ENCODE results near the gene N4BP2.
"Not testable (repeated sequence)": the region's sequence is repeated elsewhere in the genome, so short reads cannot be mapped to it uniquely, and the experiment has no call there.

Gene N4BP2

DNA sequence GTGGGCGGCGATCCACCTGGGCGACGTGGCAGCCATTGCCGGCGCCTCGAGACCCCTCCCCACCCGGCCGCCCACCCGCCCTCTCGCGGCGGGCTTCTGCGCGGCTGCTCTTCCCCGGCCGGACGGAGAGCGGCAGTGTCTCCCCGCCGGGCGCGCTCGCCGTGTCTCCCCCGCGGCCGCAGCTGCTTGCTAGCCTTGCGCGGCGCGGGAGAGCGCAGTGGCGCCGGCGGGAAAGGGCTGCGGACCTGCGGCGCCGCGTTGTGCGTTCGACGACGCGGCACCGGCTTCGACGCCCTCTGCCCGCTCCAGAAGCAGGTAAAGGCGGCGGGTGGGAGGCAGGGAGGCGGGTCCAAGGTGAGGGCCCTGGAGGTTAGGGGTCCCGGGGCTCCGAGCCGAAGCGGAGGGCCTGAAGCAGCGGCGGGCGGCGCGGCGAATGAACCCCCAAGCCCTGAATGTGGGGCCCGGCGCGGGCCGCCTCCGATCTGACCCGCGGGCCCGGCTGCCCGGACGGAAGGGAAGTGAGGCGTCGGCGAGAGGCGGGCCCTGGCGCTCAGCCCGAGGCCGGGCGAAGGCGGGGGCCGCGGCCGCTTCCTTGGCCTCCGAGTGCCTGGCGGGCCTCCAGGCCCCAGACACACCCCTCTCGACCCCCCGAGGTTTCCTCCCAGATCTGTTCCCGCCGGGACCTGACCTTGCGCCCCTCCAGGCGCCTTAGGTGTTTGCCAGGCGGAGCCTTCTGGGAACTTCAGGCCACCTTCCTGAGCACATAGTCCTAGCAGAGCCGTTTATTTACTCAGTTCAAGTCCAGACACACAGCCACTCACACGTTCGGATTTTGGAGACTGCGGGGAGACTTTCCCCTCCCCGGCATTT lies at the start of gene N4BP2:
N4BP2 (plus strand) TSS at position 135 of the 870 bp plus-strand sequence. CDS start 40,491 bp downstream, outside the sequence.
- DNase-seq (ENCODE audit: low read depth in 2 of 2), result peak; percentile 60 to 65

DNA sequence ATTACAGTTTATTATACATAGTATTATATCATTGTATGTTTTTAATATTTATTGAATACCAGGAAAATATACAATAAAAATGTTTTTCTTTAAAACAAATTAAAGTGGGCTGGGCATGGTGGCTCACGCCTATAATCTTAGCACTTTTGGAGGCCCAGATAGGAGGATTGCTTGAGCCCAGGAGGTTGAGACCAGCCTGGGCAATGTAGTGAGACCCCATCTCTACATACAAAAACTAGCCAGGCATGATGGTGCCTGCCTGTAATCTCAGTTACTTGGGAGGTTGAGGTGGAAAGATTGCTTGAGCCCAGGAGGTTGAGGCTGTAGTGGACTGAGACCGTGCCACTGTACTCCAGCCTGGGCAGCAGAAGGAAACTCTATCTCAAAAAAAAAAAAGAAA lies 40.6 kb upstream of the N4BP2 start:
- no peak for DNase-seq (ENCODE audit: low read depth in 2 of 2)

DNA sequence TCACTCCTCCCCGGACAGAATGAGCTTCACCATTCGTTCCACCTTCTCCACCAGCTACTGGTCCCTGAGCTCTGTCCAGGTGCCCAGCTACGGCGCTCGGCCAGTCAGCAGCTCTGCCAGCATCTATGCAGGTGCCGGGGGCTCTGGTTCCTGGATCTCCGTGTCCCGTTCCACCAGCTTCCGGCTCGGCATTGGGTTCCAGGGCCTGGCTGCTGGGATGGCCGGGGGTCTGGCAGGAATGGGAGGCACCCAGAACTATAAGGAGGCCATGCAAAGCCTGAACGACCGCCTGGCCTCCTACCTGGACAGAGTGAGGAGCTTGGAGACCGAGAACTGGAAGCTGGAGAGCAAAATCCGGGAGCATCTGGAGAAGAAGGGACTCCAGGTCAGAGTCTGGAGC lies 36.4 kb upstream of the N4BP2 start:
- DNase-seq (ENCODE audit: low read depth in 2 of 2), result no peak

DNA sequence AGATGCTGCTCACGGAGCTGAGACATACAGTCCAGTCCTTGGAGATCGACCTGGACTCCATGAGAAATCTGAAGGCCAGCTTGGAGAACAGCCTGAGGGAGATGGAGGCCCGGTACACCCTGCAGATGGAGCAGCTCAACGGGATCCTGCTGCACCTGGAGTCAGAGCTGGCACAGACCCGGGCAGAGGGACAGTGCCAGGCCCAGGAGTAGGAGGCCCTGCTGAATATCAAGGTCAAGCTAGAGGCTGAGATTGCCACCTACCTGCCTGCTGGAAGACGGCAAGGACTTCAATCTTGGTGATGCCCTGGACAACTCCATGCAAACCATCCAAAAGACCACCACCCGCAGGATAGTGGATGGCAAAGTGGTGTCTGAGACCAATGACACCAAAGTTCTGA lies 35.5 kb upstream of the N4BP2 start:
- not testable (repeated sequence) for DNase-seq (ENCODE audit: low read depth in 2 of 2)

DNA sequence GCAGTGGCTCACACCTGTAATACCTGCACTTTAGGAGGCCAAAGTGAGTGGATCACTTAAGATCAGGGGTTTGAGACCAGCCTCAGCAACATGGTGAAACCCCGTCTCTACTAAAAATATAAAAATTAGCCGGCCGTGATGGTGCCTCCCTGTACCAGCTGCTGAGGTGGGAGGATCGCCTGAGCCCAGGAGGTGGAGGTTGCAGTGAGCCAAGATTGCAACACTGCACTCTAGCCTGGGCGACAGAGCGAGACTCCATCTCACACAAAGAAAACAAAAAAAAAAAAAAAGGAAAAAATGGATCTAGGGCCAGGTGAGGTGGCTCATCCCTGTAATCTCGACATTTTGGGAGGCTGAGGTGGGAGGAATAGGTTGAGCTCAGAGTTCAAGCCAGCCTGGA lies 32.6 kb upstream of the N4BP2 start:
- DNase-seq (ENCODE audit: low read depth in 2 of 2), result not testable (repeated sequence)

DNA sequence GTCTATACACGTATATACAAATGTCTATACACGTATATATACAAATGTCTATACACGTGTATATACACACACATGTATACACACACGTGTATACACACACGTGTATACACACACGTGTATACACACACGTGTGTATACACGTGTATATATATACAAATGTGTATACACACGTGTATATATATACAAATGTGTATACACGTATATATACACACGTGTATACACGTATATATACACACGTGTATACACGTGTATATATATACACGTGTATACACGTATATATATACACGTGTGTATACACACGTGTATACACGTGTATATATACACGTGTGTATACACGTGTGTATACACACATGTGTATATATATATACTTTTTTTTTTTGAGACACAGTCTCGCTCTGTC lies 23.9 kb upstream of the N4BP2 start:
- DNase-seq (ENCODE audit: low read depth in 2 of 2), result no peak

DNA sequence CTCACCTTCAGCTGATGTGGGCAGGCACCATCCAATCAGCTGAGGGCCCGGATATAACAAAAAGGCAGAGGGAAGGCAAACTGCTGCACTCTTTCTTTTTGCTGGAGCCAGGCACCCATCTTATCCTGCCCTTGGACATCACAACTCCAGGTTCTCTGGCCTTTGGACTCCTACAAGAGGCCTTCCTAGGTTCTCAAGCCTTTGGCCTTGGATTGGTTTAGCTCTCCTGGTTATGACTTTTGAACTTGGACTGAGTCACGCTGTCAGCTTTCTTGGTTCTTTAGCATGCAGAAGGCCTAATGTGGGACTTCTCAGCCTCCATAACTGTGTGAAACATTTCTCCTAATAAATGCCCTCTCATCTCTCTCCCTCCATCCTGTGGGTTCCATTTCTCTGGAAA lies 23.0 kb upstream of the N4BP2 start:
- DNase-seq (ENCODE audit: low read depth in 2 of 2), result no peak

DNA sequence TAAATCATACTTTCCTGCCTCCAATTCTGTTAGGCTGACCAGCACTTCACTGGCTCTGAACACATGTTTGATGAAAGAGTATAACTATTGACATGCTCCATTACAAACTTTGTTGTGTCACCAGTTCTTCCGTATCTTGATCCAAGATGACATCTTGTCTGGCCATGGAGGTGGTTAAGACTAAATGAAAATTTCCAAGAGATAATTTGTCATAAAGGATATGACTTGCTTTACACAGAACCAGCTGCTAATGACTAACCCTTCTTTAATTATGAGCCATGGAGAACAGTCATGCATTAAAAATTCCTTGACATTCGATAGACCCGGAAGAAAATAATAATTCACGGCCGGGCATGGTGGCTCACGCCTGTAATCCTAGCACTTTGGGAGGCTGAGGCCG lies 17.7 kb upstream of the N4BP2 start:
- DNase-seq (ENCODE audit: low read depth in 2 of 2), result no peak

DNA sequence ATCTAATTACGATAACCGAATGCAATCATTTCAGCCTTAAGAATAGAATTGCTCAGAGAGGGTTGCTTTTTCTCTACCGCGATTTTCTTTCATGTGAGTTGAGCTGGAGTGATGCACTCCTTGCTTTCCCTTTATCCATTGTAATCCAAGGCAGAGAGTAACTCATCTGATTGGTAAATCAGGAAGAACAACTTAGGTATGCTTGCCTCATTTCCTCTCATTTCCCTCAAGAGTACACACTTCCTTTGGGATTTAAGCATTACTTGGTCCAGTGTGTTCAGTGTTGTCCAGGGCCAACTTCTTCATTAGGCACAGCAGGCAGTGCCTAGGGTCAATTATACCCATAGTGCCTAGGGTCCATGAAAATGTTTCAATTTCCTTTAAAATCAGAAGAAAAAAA lies 15.7 kb upstream of the N4BP2 start:
- DNase-seq (ENCODE audit: low read depth in 2 of 2), result no peak

DNA sequence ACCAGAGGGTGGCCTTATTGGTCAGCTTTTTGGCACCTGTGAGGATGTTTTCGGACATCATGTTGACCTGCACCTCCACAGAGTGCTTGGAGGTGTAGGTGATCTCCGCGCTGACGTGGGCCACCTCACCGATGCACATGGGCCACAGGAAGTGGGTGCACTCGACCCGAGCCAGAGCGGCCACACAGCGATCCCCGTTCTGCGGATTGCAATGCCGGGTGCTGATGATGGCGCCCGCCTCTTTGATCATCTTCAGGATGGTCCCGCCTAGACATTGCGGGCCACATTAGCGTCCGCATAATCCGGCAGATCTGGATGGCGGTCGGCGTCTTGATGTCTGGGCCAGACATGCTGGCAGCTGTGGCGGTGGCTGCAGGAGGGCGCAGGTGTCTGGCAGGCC lies 12.9 kb upstream of the N4BP2 start:
- DNase-seq (ENCODE audit: low read depth in 2 of 2), result no peak

DNA sequence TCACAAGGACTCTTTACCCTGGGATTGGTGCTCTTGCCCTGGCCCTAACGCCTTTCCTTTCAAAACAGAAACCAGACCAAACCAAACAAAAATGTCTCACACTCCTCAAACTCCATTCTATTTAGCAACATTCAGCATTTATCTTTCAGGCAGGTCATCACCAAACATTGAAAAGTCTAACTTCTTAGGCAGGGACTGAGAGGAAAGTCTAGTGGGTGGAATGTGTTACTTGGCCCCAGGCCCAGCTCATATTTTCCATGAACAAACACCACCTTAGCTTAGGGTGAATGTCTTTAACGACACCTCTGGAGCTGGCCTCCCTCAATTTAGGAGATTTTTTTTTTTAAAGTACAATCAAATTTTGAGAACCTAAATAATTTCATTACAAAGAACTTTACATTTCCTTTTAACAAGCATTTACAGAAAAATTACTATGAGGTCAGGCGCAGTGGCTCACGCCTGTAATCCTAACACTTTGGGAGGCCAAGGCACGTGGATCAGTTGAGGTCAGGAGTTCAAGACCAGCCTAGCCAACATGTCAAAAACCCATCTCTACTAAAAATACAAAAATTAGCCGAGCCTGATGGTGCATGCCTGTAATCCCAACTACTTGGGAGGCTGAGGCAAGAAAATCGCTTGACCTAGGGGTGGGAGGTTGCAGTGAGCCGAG lies 10.2 kb upstream of the N4BP2 start:
- peak in 1 of 2 donors; percentile 12 for DNase-seq (ENCODE audit: low read depth in 2 of 2)

DNA sequence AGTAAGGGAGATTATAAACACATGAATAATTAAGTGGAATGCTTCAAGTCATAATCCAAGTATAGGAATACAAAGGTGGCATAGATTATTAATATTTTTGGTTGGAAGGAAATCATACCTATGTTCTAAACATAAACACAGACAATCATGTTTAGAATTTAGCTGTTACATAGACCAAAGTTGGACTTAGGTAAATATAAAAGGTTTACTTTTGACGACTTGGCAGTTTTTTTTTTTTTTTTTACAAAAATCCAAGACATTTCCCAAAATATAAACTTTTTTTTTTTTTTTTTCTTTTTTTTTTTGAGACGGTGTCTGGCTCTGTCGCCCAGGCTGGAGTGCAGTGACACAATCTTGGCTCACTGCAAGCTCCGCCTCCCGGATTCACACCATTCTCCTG lies 3.5 kb upstream of the N4BP2 start:
- no peak for DNase-seq (ENCODE audit: low read depth in 2 of 2)

DNA sequence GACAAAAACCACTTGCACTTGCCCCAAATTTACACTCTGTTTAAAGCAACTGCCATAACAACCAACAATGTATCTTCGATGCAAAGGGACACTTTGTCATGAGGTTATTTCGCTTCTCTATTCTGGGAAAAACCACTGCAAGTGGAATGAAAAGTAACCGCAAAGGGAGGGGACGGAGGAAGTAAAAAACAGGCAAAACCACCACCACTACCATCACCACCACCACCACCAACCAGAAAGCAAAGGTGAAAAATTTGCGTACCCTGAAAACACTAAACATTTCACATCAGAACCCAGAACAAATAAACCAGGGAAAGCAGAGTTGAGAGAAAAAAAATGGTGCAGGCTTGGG lies 1.2 kb upstream of the N4BP2 start:
- peak; percentile 6 to 46 for DNase-seq (ENCODE audit: low read depth in 2 of 2)

DNA sequence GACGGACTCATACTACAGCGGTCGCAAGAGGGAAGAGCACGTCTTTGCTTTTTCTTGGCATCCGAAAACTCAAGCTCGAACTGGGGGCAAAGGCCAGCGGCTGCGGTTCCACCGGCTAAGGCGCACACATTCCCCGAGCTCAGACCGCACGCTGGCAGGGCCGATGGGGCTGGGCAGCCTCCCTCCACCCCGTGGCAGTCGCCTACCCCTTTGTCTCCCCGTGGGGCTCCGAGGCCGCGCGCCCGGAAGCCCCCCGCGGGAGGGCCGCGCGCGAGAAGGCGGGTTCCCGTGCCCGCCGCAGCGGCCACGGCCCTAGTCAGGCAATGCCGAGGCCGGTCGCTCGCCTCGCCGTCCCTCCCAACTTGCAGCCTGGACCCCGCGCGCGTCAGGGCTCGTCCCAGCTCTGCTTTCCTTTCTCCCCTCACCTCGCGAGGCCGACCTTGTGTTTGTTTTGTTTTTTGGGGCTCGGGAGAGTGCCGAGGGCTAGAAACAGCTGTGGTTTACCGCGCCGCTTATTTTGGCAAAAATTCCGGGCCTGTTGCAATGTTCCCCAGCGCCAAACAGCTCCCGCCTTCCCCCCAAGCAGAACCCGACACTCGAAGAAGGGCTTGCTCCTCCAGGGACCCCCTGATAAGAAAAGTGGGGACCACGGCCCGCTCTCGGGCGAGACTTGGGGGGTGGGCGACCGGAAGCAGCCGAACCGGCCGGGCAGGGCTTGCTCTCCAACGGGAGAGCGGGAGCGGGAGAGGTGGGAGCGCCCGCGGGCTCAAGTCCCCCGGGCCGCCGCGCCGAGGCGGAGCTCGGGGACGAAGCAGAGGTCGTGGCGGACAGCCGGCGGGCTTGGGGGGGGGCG lies 561 bp upstream of the N4BP2 start:
- peak; percentile 30 to 43 for DNase-seq (ENCODE audit: low read depth in 2 of 2)

DNA sequence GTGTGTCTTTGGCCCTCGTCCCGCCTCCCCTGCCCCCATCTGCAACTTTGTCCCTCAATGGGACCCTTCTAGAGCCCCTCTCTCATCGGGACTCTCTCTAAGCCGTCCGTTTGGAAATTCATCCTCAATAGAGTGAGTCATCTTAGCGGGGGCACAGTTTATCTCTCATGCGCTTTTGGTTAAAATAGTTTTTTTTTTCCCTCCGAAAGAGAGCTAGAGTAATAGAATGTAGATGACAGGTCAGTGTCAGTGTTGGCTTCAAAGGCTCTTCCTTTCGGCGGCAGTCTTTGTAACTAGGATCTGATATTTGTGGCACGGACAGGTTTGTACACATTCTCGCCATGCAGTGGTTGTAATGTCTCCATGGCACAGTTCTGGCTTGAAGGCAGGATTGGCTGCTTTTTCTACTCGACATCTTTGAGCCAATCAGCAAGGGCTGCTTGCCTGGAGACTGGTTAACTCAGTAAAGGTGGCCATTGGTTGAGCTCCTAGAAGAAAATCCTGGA lies 989 bp downstream of the N4BP2 start:
- peak; percentile 12 to 39 for DNase-seq (ENCODE audit: low read depth in 2 of 2)

DNA sequence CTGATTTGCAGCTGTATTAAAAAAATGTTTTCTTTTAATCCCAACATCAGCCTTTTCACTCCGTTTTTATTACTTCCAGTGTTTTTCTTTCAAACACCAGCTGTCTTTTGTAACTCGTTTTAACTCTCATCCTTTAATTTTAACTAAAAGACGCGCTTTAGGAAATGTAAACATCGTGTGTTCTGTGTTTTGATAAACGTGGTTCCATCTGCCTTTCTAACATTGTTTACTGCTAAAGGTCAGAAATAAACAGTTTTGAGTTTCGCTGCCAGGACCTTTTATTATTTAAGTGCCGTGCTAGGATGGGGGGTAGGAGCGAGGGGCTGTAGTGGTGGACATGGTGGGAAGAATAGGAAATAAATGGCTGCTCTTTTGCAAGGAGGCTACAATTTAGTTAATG lies 1.5 kb downstream of the N4BP2 start:
- DNase-seq (ENCODE audit: low read depth in 2 of 2), result no peak

DNA sequence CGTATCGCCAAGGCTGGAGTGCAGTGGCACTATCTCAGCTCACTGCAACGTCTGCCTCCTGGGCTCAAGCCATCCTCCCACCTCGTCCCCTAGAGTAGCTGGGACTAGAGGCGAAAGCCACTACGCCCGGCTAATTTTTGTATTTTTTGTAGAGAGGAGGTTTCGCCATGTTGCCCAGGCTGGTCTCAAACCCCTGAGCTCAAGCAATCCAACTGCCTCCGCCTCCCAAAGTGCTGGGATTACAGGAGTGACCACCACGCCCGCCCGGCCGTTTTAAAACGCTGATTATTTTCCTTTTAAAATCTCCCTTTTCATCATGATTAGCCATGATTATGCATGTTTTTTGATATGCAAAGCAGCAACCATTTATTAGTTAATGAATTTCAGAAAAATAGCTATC lies 2.2 kb downstream of the N4BP2 start:
- no peak for DNase-seq (ENCODE audit: low read depth in 2 of 2)

DNA sequence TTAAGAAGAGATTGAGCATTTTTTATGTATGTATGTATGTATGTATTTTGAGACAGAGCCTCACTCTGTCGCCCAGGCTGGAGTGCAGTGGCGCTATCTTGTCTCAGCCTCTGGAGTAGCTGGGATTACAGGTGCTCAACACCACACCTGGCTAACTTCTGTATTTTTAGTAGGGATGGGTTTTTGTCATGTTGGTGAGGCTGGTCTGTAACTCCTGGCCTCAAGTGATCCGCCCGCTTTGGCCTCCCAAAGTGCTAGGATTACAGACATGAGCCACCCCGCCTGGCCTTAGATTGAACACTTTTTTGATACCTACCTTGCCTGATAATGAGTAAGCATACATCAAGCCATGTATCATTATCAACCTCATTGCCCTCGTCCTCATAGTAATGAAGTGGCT lies 2.7 kb downstream of the N4BP2 start:
- DNase-seq (ENCODE audit: low read depth in 2 of 2), result no peak

DNA sequence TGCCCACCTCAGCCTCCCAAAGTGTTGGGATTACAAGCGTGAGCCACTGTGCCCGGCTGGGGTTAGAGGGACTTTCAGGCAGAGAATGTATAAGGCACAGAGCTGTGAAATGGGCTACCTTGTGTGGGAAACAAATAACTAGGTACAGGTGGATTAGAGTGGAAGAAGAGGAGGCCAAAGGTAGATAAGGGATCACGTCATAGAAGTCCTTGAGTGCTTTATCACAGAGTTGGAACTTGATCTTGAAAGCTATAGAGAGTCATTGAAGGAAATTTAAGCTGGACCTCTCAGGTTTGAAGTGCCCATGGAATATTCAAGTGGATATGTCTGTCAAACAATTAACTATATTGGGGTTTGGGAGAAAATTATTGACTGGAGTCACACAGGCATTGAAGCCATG lies 8.4 kb downstream of the N4BP2 start:
- DNase-seq (ENCODE audit: low read depth in 2 of 2), result no peak

DNA sequence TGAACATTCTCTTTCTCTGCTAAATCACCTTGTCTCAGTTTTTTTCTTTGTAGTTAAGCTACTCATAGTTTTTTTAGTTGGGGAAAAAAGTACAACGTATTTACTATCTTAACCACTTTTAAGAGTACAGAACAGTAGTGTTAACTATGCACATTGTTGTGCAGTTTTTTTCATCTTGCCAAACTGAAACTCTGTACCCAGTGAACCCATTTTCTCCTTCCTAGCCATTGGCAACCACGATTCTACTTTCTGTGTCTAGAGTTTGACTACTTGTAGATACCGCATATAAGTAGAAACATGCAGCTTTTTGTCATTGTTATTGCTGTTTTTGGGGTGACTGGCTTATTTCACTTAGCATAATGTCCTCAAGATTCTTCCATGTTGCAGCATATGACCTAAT lies 10.0 kb downstream of the N4BP2 start:
- DNase-seq (ENCODE audit: low read depth in 2 of 2), result no peak

DNA sequence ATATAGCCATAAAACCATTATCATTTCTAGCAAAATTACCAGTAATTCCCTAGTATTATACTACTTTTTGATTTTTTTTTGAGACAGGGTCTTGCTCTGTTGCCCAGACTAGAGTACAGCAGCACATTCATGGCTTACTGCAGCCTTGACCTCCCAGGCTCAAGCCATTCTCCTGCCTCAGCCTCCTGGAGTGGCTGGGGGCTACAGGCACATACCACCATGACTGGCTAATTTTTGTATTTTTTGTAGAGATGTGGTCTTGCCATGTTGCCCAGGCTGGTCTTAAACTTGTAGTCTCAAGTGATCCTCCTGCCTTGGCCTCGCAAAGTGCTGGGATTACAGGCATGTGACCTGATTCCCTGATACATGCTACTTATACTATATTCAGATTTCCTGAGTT lies 13.7 kb downstream of the N4BP2 start:
- DNase-seq (ENCODE audit: low read depth in 2 of 2), result no peak

DNA sequence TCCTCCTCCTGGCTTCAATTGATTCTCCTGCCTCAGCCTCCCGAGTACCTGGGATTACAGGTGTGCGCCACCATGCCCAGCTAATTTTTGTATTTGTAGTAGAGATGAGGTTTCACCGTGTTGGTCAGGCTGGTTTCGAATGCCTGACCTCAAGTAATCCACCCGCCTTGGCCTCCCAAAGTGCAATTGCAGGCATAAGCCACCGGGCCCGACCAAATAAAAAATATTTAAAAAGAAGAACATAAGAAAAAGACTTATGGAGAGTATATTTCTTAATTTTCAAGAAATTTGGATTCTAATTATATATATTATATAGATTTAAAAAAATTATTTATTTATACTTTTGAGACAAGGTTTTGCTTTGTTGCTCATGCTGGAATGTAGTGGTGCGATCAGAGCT lies 29.8 kb downstream of the N4BP2 start:
- no peak for DNase-seq (ENCODE audit: low read depth in 2 of 2)

All from stimulated activated CD8-positive, alpha-beta memory T cell treated with anti-CD3 and anti-CD28 coated beads, Interleukin-2, amount 100 ng/mL, for 48 hours (primary cell).